Embryonic facial prominence (tissue), 1 donor: ENCODE measurements around the gene SMIM14.
"Not testable (repeated sequence)": the region's sequence is repeated elsewhere in the genome, so short reads cannot be mapped to it uniquely, and the experiment has no call there.

Experiments
- DNase-seq: peaks from one replicate; pipeline ENCODE4 v3.0.0-alpha.2; 2016; ENCODE audit errors: extremely low spot score

The SMIM14 gene

GRCh38 chr4:39648213-39648612, 9.5 kb upstream of the SMIM14 start:
- no peak for DNase-seq

- DNase-seq: no peak
Measured at GRCh38 chr4:39642885-39643552, 4.4 kb upstream of the SMIM14 start.

- no peak for DNase-seq
Measured at GRCh38 chr4:39641451-39641850, 2.8 kb upstream of the SMIM14 start.

GRCh38 chr4:39637586-39638353, 895 bp downstream of the SMIM14 start:
- no peak for DNase-seq

DNA sequence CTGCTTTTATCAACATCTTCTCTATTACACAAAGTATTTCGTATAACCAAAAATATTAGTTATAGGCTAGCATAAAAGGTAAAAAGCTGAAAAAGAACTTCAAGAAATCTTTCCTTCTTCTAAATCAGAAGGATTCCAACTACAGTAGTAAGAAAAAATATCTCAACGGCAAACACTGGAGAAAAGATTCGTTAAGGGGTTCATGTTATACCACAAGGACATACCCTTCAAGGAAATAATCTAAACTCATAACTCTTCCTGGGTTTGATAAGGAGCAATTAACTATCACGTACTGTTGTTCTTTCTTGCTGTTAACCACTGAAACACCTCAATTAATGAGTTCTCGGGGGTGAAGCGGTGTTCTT, 1.5 kb downstream of the SMIM14 start:
- DNase-seq: no peak

GRCh38 chr4:39636531-39637184, 2.0 kb downstream of the SMIM14 start:
- no peak for DNase-seq

DNA sequence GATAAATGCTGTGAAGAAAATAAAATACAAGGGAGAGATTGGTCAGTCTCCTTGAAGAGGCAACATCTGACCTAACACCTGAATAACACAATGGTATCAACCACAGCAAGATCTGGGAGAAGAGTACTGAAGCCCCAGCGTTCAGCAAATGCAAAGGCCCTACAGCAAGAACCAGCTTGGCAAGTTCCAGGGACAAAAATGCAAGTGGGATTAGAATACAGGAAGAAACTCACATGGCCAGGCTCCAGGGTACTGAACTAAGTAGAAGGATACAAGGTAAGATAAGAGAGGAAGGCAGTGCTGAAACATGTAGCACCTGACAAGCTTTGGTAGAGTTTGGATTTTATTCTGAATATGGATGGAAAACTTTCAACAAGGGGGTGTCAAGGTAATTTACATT, 3.6 kb downstream of the SMIM14 start:
- no peak for DNase-seq

GRCh38 chr4:39631700-39632079, 7.0 kb downstream of the SMIM14 start:
- DNase-seq: no peak

DNA sequence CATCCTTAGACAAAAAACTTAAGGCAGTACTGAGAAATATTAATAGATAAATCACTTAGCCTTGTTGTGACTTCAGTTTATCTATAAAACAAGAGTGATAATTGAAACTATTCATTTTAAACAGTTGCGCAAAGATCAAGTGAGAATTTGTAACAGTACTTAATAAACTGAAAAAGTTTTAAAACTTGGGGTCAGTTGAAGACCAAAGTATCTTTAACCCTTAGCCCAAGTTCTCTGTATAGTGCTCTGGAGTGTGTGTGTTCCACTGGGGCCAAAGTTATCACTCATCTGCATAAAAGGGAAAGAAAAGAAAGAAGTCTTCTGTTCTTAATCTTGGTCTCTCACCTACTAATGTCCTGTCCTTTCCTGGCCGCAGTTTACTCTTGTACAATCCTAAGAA, 11.3 kb downstream of the SMIM14 start:
- DNase-seq: no peak

DNA sequence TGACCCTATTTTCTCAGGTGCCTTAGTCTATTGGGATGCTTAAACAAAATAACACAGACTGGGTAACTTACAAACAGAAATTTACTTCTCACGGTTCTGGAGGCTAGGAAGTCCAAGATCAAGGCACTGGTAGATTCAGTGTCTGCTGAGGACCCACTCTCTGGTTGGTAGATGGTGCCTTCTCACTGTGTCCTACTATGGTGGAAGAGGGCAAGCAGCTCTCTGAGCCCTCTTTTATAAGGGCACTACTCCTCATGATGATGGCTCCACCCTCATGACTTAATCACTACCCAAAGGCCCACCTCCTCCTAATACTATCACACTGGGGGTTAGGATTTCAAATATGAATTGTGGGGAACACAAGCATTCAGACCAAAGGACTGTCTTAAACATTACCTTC, 11.8 kb downstream of the SMIM14 start:
- no peak for DNase-seq

DNA sequence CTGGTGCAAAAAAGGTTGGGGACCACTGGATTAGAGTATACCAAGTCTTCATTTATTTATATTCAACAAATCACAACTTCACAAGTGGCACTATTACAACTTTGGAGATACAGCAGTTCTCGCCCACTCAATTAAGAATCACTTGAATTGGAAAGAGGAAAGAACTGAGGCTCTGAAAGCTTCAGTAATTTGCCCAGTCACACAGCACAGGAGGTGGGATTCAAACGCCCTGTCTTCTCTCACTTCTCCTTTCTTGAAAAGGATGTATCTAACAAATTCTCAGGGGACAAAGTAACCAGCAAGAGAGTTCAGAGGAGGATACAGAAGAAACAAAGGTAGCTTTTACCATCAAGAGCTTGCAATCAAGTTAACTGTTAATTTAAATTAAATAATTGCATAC, 12.4 kb downstream of the SMIM14 start:
- DNase-seq: no peak

DNA sequence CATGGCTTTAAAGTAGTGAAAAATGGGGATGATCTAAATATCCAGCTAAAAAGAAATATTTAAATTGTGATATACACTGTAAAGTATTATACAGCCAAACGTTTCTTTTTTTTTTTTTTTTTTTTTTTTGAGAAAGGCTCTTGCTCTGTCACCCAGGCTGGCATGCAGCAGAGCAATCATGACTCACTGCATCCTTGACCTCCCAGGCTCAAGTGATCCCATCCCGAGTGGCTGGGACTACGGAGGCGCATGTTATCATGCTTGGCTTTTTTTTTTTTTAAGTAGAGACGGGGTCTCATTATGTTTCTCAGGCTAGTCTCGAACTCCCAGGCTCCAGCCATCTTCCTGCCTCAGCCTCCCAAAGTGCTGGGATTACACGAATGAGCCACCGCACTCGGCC, 17.1 kb downstream of the SMIM14 start:
- DNase-seq: no peak

DNA sequence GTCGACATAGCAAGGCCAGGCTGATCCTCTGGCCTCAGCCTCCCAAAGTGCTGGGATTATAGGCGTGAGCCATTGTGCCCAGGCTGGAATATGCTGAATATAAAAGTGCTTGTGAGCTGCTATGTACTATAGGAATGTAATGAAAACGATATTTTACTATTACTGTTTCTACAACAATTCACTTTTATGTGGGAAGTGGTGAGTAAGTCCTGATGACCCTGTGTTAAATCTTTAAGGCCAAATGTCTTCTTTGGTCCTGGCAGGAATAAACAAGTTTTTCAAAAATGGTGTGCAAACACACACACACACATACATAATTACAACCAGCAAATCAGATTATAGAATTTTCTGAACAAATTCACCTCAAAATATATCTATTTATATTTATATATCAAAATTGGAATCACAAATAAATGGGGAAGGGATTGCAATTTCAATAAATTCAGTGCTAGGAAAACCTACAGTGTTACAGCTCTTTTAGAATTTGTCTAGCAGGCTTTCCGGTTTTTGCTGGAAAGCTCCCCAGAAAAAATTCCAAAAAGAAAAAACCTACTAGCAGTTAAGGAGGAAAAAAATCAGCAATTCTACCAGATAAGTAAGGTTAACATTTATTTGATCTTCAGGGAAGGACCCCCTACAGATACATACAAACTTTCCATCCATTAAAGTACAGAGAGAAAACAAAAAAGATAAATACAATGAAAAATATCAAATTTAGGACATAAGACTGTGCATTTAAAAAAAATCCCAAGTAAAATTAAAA, 17.9 kb downstream of the SMIM14 start:
- no peak for DNase-seq

DNA sequence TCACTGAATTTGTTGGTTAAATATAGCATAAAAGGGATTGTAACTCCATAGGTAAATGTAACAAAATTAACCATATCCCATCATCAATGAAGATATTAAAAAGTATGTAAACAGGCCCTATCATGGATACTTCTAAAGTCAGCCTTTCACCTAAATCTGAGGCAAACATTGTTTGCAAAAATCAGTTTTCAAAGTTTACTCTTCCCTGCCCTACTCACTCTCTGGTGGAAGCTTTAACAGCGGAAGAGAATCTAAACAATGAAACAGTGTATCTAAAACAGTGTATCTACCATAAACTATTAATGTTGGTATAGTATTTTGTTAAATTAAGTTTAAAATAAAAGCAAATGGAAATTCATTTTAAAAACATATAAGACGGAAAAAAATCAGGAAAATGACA, 21.1 kb downstream of the SMIM14 start:
- DNase-seq: no peak

- DNase-seq: no peak
Measured at GRCh38 chr4:39616651-39617050, 22.0 kb downstream of the SMIM14 start.

GRCh38 chr4:39616112-39616511, 22.6 kb downstream of the SMIM14 start:
- not testable (repeated sequence) for DNase-seq

- no peak for DNase-seq
Measured at GRCh38 chr4:39614487-39615162, 24.0 kb downstream of the SMIM14 start.

DNA sequence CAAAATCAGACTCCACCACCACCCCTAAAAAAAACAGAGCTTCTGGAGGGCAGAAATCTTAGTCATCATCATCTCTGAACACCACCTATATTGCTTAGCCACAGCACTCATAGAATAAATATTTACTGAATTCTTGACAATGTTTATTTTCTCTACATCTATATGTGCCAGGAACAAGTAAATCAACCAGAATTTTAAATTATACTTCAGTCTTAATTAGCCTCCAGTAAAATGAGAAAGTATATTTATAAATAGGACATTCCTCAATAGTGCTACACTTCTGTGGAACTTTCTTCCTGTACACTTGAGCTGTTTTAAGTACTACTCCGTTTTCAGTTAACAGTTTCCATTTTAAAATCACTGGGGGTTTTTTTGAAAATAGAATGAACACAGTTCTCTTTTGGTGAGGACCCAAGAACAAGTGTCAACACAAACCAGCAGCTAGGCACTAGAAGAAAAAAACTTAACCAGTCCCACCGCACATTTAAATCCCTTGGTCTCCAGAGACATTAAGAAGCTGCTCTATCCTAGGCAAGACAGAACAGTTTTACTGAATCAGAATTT, 25.5 kb downstream of the SMIM14 start:
- DNase-seq: no peak

DNA sequence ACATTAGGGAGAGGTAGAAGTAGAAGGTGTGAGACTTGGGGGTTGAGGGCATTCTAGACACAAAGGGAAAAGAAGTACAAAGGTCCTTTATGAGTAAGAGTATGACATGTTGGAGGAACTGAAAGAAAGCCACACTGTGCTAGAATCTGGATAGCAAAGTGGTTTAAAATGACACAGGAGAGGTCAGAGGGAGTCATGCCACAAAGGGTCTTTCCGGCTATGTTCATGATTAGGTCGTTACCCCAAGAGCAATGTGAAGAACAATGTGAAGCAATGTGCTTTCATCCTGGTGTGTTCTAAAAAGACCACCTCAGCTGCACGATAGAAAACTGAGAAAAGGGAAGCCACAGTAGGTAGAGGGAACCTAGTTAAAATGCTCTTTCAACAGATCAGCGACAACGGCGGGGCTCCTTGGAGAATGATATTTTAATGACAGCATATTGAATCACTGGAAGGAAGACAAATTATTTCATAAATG, 29.2 kb downstream of the SMIM14 start:
- DNase-seq: no peak

DNA sequence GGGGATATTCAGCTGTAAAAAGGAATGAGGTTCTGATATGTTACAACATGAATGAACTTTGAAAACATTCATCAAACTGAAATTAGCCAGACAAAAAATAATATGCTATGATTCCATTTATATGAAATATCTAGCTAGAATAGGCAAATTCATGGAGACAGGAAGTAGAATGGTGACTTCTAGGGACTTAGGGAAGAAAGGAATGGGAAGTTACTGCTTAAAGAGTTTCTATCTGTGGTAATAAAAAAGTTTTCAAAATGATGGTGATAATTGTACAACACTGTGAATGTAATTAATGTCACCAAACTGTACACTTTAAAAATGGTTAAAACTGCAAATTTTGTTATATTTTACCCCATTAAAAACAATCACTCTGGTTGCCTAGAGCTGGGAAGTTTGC, 30.2 kb downstream of the SMIM14 start:
- no peak for DNase-seq

DNA sequence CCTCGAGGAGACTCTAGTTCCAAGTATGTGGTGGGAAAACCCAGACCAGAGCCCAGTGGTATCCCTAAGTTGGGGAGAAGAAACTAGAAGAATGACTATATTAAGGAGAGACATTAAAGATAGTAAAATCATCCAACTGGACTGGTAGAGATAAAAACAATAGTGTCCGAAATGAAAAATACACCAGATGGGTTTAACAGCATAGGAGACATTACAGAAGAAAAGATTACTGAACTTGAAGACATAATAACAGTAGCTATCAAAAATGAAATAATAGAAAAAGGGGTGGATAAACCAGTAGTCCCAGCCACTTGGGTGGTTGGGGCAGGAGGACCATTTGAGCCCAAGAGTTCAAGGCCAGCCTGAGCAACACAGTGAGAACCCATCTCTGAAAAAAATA, 31.9 kb downstream of the SMIM14 start:
- DNase-seq: no peak
